Fibroblast of skin of abdomen (primary cell): ENCODE results near the gene PGM1.

Experiments used
- DNase-seq: peaks from one replicate; pipeline ENCODE4 v3.0.0-alpha.2; 2013

Gene PGM1

DNA sequence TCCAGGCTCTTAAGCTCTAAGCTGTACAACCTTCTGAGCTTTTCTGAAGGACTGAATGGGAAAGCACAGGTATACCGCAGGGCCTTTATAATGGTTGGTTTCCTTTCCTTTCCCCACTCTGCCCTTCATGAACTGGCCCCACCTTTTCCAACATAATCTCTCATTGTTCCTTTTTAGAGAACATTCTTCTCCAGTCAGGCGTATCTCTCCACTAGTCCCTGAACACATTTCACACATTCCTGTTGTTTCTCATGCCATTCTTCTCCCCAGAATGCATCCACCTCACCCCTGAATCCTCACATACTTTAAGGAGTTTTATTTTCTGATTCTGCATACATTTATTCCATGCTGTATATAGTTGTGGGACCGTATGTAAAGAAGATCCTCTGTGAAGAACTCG, 41.3 kb downstream of the PGM1 start:
- DNase-seq: no peak

DNA sequence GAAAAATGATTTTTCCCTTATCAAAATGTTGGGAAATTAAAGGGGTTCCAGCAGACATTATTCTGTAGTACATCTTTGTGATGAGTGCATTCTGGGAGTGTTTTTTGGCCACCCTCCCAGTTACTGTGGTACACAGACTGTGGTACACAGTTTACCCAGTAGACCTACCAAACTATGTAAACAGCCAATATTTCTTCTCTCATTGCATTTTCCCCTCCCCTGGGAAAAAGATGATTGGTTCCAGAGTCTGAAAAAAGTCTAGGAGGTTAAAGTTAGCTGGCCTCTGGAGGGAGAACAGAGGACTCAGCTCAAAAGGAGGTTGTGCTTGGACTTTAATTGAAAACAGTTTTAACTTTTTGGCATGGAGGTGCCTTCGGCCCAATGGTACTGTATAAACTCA, 42.5 kb downstream of the PGM1 start:
- DNase-seq: peak; percentile 55

DNA sequence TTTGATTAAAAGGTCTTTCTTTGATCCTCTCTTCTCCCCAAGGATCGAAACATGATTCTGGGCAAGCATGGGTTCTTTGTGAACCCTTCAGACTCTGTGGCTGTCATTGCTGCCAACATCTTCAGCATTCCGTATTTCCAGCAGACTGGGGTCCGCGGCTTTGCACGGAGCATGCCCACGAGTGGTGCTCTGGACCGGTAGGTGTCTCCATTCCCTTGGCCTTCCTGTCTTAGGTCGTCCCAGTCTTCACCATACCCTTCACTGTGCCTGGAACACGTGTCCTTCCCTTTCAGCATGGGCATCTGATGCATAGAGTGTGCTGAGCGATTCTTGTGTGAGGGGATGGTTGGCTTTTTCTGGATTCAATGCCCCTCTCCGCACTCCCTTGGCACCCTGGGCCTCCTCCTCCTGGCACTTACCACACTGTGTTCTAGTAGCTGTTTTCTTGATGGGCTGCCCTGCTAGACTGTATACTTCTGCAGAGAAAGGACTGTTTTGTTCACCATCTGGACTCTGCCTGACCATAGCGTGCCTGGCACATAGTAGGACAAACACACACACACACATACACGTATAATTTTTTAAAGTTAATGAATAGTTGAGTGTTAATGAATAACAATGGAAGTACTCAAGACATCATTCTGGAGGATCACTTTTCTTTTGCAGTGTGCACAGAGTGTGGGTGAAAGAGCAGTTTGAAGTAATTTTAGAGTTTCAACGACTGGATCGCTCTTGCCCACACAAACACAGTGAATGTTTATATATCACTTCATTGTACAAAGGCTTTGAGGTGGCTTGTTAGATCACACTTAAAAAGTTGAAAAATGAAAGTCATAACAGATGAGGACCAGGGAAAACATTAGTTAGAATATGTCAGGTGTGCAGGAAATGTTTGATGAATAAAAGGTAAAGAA, 43.2 kb downstream of the PGM1 start:
- DNase-seq: no peak

DNA sequence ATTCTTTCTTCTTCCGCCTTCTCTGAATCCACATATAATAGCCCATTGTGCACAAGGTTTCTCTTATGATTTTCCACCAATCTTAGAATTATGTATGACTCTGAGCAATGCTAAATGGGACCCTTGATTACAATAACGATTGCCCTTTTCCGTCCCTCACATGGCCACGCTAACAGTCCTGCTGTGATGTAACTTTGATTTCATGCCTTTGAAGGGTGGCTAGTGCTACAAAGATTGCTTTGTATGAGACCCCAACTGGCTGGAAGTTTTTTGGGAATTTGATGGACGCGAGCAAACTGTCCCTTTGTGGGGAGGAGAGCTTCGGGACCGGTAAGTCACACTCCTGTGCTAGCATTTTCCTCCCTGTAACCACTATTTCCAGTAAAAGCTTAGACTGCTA, 45.3 kb downstream of the PGM1 start:
- DNase-seq: no peak

DNA sequence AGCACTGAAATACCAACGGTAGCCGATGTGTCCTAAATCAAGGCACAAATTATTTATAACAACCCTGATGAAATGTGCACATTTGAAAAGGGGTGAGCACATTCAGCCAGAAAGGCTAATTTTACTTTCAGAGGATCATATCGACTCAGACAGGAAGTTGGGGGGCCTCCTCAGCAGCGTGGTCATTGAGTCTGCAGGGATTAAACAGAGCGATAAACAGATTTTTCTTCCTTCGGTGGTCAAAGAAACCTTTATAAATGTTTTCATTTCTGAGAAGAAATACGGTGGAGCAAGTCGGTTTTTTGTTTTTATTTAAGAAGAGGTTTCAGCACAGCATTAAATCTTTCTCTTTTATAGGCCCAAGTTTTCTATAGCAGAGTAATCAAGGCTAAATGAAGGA, 45.7 kb downstream of the PGM1 start:
- DNase-seq: no peak

DNA sequence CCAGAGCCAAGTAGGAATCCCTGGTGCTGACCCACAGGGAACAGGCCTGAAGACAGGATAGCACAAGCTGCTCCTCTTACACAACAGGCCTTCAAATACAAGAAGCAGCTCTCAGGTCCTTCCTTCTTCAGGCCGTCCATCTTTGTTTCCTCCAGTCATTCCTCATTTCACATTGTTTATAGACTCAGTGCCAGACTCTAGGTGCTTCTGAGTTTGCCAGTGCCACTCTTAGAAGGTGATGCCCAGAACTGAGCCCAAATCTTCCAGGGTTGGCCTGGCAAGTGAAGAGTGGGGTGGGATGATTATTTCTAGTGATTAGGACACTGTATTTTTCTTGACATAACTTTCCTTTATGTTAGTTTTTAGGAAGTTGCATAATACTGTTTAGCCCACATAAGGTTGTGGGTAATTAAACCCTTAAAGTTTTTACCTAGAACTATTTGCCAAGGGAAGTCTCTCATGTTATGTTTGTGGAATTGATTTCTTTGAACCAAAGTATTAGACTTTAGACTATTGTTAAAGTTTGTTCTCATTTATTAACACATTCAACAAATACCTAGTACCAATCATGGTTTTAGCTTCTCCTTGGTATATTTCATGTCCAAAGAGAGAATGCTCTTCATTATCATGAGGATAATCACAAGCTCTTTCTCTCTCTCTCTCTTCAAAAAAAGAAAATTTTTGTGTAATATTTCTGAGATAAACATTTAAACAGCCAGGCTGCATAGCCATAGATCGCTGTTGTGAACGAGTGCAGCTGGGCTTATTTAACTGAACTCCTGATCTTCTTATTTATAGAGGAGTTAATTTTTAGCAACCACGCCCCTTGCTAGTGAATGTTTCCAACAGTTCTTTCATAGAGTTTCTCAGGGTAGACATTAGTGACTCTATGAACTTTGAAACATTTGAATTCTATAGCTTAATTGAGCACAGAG, 47.7 kb downstream of the PGM1 start:
- no peak for DNase-seq

DNA sequence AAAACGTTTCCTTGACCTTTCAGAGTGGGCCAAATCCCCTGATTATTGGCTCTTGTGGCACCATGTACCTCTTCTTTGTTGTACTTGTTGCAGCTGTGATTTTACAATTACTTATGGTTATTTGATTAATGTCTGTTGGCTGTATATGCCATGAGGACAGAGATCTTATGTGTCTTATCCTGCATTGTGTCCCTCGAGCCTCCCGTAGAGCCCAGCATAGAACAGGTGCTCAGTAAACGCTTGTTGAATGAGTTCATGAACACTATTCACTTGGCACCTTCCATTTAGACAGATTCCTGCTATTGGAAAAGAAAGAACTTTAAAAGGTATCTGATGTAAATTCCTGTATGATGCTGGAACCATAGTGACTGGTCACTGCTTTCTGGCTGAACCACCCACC, 48.4 kb downstream of the PGM1 start:
- no peak for DNase-seq

DNA sequence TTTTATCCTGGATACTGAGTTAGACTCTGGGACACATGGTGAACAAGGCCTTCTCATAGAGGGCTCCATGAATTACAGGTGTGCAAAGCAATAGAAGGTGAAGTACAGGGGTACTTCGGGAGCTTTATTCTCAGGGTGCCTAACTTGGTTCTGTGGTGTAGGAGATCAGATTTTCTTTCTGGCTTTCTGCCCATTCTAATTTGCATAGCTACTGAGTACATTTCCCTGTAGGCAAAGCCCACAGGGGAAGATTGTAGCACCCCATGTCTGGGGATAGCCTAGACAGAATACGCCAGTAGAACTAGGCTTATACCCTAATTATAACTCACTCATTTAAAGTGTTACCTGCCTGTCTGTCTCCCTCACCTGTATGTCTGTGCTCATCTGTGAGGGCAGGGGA, 49.7 kb downstream of the PGM1 start:
- no peak for DNase-seq

DNA sequence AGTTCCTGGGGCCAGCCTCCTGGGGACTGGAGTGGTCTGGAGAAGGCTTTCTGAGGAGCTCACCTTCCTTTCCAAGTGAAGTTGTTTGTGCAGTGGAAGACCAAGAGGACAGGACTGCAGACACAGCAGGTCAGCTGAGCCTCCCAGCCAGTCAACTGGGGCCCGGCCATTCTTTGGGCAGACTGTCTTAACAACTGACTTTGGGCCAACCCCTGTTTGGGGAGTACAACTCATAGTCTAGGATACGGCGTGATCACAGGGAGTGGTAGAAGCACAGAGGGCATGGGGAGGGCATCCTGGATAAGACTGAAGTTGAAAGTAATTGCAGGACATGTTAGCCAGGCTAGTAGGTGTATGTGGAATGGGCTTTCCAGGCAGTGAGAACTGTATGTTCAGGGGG, 50.3 kb downstream of the PGM1 start:
- no peak for DNase-seq

DNA sequence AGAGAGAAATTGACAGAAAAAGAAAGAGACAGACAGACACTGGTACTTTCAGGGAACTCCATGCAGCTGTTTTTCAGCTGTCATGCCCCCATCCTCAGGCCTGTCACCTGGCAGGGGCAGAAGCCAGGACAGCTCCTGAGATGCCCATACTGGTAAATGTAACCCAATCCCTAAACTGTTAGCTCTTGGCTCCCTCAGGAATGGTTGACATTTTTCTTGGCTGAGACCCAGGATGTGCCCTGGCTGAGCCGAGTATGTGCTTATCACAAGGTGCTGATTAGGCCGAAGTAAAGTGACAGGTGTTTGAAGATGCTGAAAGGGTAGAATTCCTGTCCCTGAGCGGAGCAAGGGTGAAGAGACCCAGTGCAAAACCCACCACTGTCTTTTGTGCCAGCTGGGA, 50.7 kb downstream of the PGM1 start:
- no peak for DNase-seq

DNA sequence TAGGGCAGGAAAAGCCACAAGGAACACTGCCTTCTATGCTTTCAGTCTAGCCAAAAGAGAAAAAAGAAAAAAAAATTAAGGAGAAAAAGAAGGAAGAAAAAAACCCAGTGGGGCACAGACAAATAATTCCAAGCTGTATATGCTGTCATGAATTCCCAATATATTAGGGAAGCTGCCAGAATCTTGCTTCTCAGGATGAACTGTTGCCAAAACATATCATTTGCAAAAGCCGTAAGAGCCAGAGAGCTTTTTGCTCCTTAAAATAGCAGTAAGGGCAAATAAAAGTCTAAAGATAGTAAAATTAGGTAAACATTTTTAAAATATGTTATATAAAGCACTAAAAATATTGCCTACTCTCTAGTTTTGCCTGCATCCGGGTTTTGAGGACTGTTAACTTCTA, 52.1 kb downstream of the PGM1 start:
- no peak for DNase-seq

DNA sequence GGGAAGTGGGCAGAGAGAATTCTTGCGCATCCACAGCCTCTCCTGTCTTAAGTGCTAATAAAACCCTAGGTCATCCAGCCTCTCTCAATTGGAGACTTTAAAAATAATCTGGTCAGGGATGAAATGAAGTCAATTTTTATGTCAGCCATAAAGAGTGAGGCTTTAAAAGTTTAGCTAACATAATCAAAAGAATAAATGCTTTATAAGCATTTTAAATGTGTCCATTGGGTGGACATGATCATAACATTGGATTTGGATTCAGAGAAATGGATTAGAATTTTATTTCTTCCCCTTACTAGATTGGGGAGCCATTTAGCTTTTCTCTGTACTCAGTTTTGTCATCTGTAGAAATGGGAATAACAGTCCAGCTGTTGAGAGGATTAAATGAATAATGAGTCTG, 55.5 kb downstream of the PGM1 start:
- no peak for DNase-seq

DNA sequence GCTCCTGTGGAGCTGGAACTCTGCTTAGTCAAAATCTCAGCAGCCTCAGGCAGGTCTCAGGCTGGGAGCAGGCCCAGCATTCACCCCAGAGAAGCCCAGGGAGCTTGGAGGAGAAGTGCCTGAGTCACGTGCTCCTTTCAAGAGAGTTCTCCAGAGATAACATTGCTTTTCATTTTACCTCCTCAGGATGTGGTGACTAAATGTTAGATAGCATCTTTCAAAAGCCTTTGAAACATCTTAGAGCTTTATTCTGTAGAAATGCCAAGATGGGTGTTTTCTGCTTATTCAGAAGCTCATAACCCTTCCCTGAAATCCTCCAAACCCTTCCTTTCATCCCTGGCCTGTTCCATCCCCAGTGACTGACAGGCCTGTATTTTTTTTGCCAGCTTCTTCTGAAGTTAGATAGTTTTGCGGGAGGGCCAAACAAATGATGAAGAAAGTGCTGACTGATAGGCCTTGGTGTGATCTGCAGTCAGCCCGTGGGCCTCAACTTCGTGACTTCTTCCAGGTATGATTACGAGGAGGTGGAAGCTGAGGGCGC, 58.0 kb downstream of the PGM1 start:
- no peak for DNase-seq

DNA sequence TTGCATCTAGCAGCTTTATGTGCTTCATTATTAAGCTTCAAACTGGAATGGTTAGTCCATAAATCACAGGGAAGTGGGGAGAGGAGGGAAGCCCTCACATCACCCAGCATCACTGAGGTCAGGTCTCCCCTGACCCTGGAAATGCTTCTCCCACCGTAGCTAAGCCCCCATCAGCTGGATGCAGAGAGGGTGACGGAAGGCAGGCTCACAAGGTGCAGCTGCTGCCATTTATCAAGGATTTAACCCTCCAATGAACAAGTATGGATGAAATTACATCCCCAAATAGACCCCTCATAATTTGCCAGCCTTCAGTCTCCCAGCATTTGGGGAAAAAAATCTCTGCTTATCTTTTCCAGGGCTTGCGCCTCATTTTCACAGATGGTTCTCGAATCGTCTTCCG, 60.8 kb downstream of the PGM1 start:
- DNase-seq: no peak

DNA sequence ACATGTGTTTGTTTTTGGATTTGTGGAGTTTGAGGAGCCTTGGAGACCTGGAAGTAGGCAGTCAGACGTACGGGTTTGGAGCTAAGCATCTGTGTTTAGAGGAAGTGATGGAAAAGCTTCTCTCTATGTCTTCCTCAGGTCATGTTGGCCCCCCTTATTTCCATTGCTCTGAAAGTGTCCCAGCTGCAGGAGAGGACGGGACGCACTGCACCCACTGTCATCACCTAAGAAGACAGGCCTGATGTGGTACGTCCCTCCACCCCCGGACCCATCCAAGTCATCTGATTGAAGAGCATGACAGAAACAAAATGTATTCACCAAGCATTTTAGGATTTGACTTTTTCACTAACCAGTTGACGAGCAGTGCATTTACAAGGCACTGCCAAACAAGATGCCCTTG, 66.2 kb downstream of the PGM1 start:
- no peak for DNase-seq

DNA sequence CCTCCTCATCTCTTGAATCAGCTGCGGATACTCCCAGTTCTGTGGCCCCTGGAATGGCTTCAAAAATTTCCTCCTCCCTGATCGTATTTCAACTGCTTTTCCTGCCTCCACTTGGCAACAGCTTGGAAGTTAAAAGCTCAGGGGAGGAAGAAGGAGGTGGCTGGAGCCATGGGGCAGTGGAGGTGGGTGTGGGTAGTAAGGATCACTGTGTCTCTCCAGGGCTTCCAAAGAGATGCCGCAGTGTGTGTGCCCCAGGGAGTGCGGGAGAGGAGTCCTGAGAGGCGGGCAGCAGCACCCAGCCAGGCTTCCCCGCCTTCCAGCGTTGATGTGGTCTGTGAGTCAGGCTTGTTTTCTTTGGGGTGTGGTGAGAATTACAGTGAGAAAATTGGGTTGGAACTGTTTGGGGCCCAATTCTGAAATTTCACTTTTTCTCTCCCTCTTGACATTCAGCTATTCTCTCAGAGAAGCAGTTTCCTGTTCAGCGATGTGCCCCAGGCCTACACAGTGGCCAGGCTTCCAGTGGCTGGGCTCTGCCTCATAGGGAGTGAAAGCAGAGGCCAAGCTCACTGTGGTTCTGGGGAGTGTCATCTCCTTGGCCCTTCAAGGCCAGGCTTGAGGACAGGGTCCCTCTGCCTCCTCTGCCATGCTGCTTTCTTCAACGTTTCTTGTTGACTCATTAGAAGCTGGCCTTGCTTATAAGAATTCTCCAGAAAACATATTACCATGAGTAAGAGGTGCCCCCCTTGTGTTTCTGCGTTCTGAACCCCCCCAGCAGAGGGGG, 69.0 kb downstream of the PGM1 start:
- DNase-seq: peak; percentile 71

DNA sequence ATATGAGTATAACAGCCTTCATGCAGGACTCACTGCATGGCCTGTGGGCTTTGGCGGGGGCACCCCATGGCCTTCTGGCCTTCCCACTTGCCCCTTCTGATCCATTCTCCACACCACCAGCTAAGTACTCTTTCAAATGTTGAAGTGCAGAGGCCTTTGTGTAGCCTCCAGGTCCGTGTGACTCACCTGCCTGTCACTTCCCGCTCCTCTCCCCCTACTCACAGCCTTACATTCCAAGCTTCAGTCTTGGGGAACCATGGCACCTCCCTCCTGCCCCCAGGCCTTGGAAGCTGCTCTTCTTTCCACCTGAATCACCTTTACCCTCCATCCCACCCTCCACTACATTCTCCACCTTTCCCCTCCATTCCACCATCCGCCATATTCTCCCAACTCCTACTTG, 69.6 kb downstream of the PGM1 start:
- peak; percentile 52 for DNase-seq

DNA sequence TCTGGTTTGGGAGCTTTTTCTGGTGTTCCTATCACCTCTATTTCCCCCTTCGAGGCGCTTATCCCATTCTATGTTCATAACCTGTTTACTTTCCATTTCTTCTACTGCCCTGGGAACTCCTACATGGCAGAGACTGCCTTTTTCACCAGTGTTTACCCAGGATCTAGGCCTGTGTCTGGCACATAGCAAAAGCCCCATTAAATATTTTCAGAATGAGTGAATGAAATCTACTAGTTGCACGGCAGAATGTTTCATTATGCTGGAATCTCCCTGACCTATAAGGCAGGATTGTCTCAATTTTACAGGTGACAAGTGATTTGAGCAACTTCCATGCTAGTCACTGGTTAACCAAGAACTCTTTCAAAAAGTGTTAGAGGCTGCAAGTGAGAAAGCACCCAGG, 70.1 kb downstream of the PGM1 start:
- DNase-seq: peak; percentile 49

DNA sequence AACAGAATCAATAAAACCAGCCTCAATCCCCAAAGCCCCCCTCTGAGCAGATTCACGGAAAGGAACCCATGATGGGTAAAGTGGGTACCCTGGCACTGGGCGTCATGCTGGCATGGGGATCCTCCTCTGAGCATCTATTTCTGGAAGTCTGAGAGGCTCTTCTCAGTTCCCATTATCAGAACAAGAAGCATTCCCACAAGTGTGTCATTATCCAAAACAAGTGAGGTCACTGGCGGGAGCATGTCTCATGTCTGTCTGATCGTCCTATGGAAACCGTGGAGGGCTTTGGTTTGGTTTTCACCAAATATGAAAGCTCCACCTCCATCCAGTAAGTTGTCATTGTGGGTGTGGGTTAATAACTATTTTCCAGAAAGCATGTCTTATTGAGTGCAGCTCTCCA, 70.7 kb downstream of the PGM1 start:
- DNase-seq: no peak

DNA sequence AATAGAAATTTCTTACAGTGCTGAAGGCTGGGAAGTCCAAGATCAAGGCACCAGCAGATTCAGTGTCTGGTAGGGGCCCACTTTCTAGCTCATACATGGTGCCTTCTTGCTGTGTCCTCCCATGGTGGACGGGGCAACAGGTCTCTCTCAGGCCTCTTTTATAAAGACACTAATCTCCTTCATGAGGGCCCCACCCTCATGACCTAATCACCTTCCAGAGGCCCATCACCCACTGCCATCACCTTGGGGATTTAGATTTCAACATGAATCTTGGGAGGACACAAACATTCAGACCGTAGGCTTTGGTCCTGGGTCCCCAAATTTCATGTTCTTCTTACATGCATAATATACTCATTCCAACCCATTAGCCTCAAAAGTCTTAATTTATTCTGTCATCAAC, 71.5 kb downstream of the PGM1 start:
- DNase-seq: no peak

DNA sequence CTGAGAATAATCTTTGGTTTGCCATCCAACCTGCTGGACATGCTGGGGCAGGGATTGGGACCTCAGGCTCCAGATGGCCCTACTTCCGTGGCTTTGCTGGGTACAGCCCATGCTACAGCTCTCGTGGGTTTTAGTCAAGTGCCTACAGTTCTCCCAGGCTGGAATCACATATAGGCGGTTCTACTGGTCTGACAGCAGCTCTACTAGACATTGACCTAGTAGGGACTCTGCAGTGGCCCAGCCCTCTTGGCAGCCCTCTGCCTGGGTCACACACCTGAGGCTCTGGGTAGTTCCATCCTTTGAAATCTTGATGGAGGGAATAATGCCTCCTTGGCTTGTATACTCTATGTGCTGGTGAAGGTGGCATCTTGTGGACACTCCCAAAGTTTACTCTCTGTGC, 72.2 kb downstream of the PGM1 start:
- DNase-seq: no peak

DNA sequence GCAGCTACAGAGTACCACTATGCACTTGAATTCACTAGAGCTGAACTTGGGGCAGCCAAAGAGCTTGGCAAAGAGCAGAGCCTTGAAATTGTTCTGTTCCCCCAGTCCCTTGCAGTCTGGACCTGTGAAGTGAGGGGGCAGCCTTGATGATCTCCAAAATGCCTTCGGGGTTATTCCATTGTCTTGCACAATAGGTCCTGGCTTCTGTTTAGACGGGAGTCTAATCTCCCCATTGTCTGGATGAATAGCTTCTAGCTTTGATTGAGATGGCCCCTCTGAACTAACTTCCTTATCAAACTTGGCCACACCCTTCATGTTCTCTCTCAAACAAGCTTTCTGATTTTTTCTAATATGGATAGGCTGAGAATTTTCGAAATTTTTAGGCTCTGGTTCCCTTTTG, 72.6 kb downstream of the PGM1 start:
- no peak for DNase-seq

DNA sequence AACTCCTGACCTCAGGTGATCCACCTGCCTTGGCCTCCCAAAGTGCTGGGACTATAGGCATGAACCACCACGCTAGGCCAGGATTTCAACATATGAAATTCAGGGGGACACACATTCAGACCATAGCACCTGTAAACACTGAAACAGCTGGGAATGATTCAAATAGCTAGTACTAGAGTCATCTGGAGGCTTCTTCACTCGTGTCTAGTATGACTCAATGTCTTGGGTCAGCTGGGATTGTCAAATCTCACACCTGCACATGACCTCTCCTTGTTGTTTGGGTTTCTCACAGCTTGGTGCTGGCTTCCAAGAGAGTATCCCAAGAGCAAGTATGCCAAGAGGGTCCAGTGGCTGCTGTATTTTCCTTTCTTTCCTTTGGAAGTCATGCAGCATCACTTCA, 75.1 kb downstream of the PGM1 start:
- DNase-seq: no peak
